HG03159 (cell line): ENCODE results near the gene EMD.
A peak's percentile ranks its signal among the peaks of the same experiment; 100 is the strongest.
"Not testable (repeated sequence)": the region's sequence is repeated elsewhere in the genome, so short reads cannot be mapped to it uniquely, and the experiment has no call there.

ENCODE experiments used
- ATAC-seq: cut with Tn5 transposase; IDR thresholded peaks from one replicate; pipeline ENCODE4 v1.9.1; 2021; ENCODE audit warnings: mild to moderate bottlenecking, moderate library complexity; ENCODE audit not compliant: unreplicated experiment

The EMD gene

GRCh38 chrX:154389812-154390747 is 11.0 kb downstream of the EMD start:
- peak; percentile 61 for ATAC-seq

DNA sequence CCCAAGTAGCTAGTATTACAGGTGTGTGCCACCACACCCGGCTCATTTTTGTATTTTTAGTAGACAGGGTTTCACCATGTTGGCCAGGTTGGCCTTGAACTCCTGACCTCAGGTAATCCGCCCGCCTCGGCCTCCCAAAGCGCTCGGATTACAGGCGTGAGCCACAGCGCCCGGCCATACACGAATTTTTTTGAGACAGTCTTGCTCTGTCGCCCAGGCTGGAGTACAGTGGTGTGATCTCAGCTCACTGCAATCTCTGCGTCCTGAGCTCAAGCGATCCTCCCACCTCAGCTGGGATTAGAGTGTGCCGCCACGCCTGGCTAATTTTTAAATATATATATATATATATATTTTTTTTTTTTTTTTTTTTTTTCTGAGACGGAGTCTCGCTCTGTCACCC is 17.3 kb downstream of the EMD start:
- ATAC-seq, result not testable (repeated sequence)

- peak; percentile 41 for ATAC-seq
Measured at GRCh38 chrX:154396973-154397887, 18.1 kb downstream of the EMD start.

GRCh38 chrX:154397888-154398667 is 19.0 kb downstream of the EMD start, which contains the start of gene RPL10:
Gene RPL10, plus strand, starts transcription at chrX:154398377. Its CDS starts 143 bp downstream, at chrX:154398520.
- peak; percentile 76 for ATAC-seq

DNA sequence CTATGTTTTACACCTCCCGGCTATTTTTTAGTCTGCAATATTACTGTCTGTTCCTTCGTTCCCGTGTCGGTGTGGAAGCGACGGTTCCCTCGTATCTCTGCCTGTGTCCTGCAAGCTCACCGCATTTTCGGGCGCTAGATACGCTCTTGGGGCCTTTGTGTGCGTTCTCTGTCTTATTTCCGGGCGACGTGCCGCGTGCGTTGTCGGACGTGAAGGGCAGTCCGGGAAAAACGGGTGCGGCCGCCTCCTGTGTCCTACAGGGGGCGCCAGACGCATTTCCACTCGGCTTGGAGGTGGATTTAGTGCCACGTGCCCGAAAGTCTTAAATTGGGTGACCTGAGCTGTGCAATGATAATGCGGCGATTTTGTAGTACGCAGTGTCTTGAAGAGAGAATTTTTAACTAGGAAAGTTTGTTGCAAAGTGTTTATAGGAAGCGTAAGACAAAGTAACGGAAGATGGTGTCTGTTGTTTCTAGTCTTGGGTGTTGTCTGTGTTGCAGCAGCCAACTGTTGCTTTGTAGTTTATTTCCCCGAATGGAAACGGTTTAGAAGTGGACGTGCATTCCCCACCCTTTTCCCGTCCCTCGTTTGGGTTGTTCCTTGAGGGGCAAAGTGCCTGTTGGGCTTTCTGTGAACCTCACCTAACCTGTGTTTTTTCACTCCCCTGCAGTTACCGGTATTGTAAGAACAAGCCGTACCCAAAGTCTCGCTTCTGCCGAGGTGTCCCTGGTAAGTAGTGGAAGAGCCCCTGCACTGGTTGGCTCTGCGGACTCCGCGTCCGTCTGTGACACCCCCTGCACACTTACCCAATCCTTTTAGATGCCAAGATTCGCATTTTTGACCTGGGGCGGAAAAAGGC is 19.8 kb downstream of the EMD start:
- no peak for ATAC-seq

- ATAC-seq, result no peak
Measured at GRCh38 chrX:154399527-154400368, 20.7 kb downstream of the EMD start.

DNA sequence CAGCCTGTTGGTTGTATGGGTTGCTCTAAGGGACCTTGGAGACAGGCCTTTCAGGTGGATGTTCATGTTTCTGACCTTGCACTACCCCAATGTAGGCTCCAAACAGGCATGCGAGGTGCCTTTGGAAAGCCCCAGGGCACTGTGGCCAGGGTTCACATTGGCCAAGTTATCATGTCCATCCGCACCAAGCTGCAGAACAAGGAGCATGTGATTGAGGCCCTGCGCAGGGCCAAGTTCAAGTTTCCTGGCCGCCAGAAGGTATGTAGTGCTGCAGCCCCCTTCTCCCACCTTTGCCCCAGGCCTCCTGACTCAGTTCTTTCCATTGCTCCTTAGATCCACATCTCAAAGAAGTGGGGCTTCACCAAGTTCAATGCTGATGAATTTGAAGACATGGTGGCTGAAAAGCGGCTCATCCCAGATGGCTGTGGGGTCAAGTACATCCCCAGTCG is 21.3 kb downstream of the EMD start:
- ATAC-seq, result not testable (repeated sequence)

- ATAC-seq, result no peak
Measured at GRCh38 chrX:154401045-154401799, 22.1 kb downstream of the EMD start.

DNA sequence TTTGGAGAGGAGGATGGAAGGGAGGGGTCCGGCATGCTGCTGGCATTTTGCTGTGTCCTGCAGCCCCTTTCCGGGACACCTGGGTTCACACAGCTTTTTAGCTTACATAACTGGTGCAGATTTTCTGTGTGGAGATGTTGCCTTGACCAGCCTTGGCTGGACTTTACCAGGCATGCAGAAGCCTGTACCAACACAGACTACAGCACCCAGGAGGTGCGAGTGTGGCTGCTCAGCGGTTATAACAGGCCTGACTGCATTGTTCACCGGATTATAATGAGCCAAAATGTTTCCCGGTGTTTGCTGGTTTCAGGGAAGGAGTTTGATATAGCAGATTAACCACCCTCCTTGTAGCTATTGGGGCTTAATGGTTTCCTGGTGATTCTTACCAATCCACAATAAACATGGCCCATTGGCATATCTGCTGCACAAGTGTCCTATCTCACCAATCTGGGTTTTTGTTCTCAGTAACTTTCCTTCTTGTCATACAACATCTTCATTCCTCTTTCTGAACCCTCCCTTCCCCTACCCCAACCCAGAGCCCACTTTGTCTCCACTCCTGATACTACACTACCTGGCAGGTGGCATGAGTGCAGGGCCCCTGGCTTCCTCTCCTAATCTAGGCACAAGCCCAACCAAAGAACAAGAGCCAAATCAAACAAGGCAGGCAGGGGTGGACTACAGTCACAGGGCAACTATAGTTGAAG is 23.0 kb downstream of the EMD start:
- no peak for ATAC-seq

- no peak for ATAC-seq
Measured at GRCh38 chrX:154402622-154403127, 23.6 kb downstream of the EMD start.

DNA sequence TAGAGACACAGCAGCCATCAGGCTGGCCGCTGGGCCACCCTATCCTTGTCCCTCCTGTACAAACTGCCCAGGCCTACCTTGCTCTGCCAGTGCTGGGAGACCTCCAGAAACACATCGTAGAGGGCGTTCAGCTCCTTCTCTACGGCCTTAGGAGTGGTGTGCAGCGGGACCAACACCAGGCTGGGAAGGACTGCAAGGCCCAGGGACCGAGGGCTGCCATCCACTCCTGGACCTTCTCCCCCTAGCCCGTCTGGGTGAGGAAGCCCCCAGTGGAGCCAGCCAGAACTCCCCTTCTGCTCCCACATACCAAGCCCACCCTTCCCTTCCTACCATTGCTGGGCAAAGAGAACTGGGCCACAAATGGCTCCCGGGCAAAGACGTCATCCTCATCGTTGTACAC is 24.1 kb downstream of the EMD start:
- no peak for ATAC-seq

DNA sequence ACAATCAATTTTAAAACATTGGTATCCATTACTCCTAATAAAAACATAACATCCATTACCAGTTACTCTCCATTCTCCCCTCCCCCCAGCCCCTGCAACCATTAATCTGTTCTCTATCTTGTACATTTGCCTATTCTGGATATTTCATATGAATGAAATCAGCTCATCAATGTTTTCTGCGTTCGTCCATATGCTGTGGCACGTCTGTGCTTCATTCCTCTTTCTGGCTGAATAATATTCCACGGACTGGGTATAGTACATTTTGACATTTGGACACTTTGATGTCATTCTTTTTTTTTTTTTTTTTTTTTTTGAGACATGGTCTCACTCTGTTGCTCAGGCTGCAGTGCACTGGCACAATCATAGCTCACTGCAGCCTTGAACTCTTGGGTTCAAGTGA is 24.8 kb downstream of the EMD start:
- no peak for ATAC-seq

DNA sequence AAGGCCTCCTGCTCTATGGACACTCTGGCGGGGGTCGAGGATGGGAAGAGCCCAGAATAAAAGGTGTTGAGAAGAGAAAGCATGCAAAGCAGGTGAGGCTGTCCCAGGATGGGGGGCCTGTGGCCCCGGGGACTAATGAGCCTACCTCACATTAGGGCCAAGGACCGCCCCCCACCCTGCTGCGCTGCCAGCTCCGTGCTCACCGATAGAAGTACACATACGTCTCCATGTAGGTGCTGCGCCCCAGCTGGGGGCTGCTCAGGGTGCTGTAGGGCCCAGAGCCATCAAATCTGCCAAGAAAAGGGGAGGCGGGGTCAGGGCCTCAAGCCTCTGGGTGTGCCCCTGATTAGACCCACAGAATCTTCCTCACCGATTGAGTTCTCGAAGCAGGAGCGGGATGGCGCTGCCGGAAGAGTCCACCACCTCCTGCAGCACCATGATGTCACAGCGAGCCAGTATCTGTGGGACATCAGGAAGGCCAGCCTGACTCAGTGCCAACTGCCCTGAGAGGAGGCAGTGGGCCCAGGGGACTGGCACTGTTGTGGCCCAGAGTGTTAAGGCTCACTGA is 25.6 kb downstream of the EMD start:
- ATAC-seq, result no peak

DNA sequence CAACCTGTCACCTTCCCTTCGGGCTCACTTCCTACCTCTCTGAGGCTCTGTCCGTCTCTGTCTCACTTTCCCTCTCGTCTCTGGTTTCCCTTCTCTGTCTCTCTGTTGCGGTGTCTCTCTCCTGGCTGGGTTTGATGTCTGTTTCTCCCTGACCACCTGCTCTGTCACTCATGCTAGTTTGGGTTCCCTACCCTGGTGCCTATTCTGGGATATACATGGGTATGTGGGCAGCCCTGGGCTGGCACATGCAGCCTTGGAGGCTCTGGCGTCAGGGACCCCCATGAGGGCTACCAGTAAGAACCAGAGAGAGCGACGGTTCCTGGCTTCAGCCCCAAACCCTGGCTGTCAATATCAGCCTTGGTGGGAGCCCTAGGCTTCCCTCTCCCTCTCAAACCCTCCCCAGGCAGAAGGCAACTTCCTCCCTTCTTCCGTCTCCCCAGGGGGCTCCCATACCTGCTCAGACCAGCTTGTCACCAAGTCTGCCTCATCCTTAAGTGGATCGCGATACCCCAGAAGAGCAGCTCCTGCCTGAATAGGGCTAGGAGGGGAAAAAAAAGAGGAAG is 29.6 kb downstream of the EMD start:
- no peak for ATAC-seq

- no peak for ATAC-seq
Measured at GRCh38 chrX:154409222-154409871, 30.3 kb downstream of the EMD start, which contains the start of gene DNASE1L1. Gene DNASE1L1, minus strand, starts transcription at chrX:154409254. Its CDS starts 3,686 bp downstream, at chrX:154405568.

DNA sequence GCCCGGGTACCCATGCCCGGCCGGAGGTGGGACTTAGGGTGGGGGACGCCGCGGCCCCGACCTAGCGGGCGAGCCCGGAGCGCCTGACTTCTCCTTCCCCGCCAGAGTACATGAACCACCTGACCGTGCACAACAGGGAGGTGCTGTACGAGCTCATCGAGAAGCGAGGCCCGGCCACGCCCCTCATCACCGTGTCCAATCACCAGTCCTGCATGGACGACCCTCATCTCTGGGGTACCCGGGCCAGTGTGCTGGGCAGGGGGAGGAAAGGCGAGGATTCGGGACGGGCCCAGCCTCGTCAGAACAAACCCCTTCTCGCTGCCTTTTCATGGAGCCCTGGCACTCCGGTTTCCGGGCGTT is 32.9 kb downstream of the EMD start:
- no peak for ATAC-seq
